ENCODE results near the gene CSNK1E.

CSNK1E gene

GRCh38 chr22:38271101-38271500 lies 46.1 kb downstream of the CSNK1E start:
- Histone ChIP-seq H3K4me2 (ENCODE audit: low read length) (no peak overlapping the region), H3K79me2 (ENCODE audit: control insufficient read depth, low read length) (peaks cover 12% of the 10 kb centered on the region), H3K36me3 (ENCODE audit: control insufficient read depth, low read length) (no peaks in the 10 kb centered on the region), H4K20me1 (ENCODE audit: control insufficient read depth, insufficient read depth, low read depth, low read length) (peaks cover 9% of the 10 kb centered on the region; the same call in 1 of the 2 replicates), H3K27me3 (ENCODE audit: control insufficient read depth, low read length) (peaks cover 7% of the 10 kb centered on the region), H3K27ac (ENCODE audit: low read depth, low read length) (no peak overlapping the region), H3K4me1 (ENCODE audit: control insufficient read depth, low read length) (peaks cover 24% of the 10 kb centered on the region), H3K9me2 (replicated peaks; ENCODE audit: control insufficient read depth, low read length) (no peaks in the 10 kb centered on the region), H3F3A (ENCODE audit: control insufficient read depth, insufficient read depth) (no peaks in the 10 kb centered on the region), H3K4me3 (ENCODE audit: low read length) (no peak overlapping the region), H3K9me3 (ENCODE audit: control insufficient read depth, insufficient read depth, low read length) (no peaks in the 10 kb centered on the region)
- TF ChIP-seq CTCF (IDR thresholded peaks at IDR 0.05; ENCODE audit: low read depth, low read length, poor library complexity, severe bottlenecking) (no peak), EZH2phosphoT487 (IDR thresholded peaks at IDR 0.05; ENCODE audit: borderline replicate concordance, low read length) (no peak)

GRCh38 chr22:38270091-38270992 lies 46.9 kb downstream of the CSNK1E start:
- Histone ChIP-seq H3K79me2 (ENCODE audit: control insufficient read depth, low read length) (peaks cover 12% of the 10 kb centered on the region), H3K4me2 (ENCODE audit: low read length) (no peak overlapping the region), H3K9me3 (ENCODE audit: control insufficient read depth, insufficient read depth, low read length) (no peaks in the 10 kb centered on the region), H4K20me1 (ENCODE audit: control insufficient read depth, insufficient read depth, low read depth, low read length) (peaks cover 9% of the 10 kb centered on the region; the same call in 1 of the 2 replicates), H3K36me3 (ENCODE audit: control insufficient read depth, low read length) (no peaks in the 10 kb centered on the region), H3K4me3 (ENCODE audit: low read length) (no peak overlapping the region), H3K27ac (ENCODE audit: low read depth, low read length) (no peak overlapping the region), H3K4me1 (ENCODE audit: control insufficient read depth, low read length) (peaks cover 21% of the 10 kb centered on the region), H3K9me2 (replicated peaks; ENCODE audit: control insufficient read depth, low read length) (no peaks in the 10 kb centered on the region), H3F3A (ENCODE audit: control insufficient read depth, insufficient read depth) (no peaks in the 10 kb centered on the region), H3K27me3 (ENCODE audit: control insufficient read depth, low read length) (peaks cover 7% of the 10 kb centered on the region)
- TF ChIP-seq EZH2phosphoT487 (IDR thresholded peaks at IDR 0.05; ENCODE audit: borderline replicate concordance, low read length) (no peak), CTCF (IDR thresholded peaks at IDR 0.05; ENCODE audit: low read depth, low read length, poor library complexity, severe bottlenecking) (no peak)

GRCh38 chr22:38269466-38269865 lies 47.8 kb downstream of the CSNK1E start:
- H3K9me2 ChIP-seq (replicated peaks; ENCODE audit: control insufficient read depth, low read length) = no peaks in the 10 kb centered on the region
- peaks cover 21% of the 10 kb centered on the region for H3K4me1 ChIP-seq (ENCODE audit: control insufficient read depth, low read length)
- H3K4me3 ChIP-seq (ENCODE audit: low read length) = no peak overlapping the region
- H3K27me3 ChIP-seq (ENCODE audit: control insufficient read depth, low read length) = peaks cover 7% of the 10 kb centered on the region
- H3K4me2 ChIP-seq (ENCODE audit: low read length) = no peak overlapping the region
- peaks cover 12% of the 10 kb centered on the region for H3K79me2 ChIP-seq (ENCODE audit: control insufficient read depth, low read length)
- no peaks in the 10 kb centered on the region for H3K36me3 ChIP-seq (ENCODE audit: control insufficient read depth, low read length)
- H4K20me1 ChIP-seq (ENCODE audit: control insufficient read depth, insufficient read depth, low read depth, low read length) = peaks cover 9% of the 10 kb centered on the region; the same call in 1 of the 2 replicates
- H3K9me3 ChIP-seq (ENCODE audit: control insufficient read depth, insufficient read depth, low read length) = no peaks in the 10 kb centered on the region
- H3F3A ChIP-seq (ENCODE audit: control insufficient read depth, insufficient read depth) = no peaks in the 10 kb centered on the region
- TF ChIP-seq EZH2phosphoT487 (IDR thresholded peaks at IDR 0.05; ENCODE audit: borderline replicate concordance, low read length) (no peak), CTCF (IDR thresholded peaks at IDR 0.05; ENCODE audit: low read depth, low read length, poor library complexity, severe bottlenecking) (no peak)
- H3K27ac ChIP-seq (ENCODE audit: low read depth, low read length) = no peak overlapping the region
